SH-SY5Y (cell line): ENCODE measurements around the gene SNRPE.

Experiments
- GATA2 ChIP-seq: IDR thresholded peaks from 2 replicates; pipeline ENCODE4 v1.6.1; 2011; ENCODE audit warnings: mild to moderate bottlenecking, low read depth, low read length
- GATA3 ChIP-seq: IDR thresholded peaks from 2 replicates; pipeline ENCODE4 v1.6.1; 2011; ENCODE audit warnings: low read depth, mild to moderate bottlenecking, low read length, moderate library complexity

DNA sequence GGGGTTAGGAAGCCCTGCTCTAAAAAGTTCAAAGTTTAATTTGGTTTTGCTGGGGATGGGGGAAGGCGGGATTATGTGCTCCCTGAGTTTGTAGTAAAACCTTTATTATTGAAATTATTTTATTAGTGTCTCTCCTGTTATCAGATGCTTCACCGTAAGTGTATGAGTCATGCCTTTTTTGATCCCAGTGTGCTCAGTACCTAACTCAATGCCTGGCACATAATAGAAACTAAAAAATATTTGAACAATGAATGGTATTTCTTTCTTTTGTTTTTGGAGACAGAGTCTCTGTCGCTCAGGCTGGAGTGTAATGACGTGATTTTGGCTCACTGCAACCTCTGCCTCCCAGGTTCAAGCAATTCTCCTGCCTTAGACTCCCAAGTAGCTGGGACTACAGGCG lies 6.4 kb downstream of the SNRPE start:
- TF ChIP-seq GATA3 (no peak), GATA2 (no peak)
